Peyer's patch (tissue), 4 donors: ENCODE results near the gene MC1R. TPM values are rescaled to one million over a fixed set of nuclear protein-coding genes. Genes with fewer than 3 reads are reported as not detected.
A peak's percentile ranks its signal among the peaks of the same experiment; 100 is the strongest.

ENCODE experiments used
- DNase-seq, 3 donors: peaks; one replicate each; pipeline ENCODE4 v3.0.0-alpha.2; 2017 to 2019
- H3K27ac ChIP-seq, 4 donors: fragments of 200-600 bp; sonication (generic); one replicate each; pipeline ENCODE4 v1.5.1; 2016 to 2019
- H3K27me3 ChIP-seq, 2 donors: fragments of 200-600 bp; sonication (generic); one replicate each; pipeline ENCODE4 v1.5.1; 2019
- H3K36me3 ChIP-seq, 3 donors: fragments of 200-600 bp; sonication (generic); one replicate each; pipeline ENCODE4 v1.5.1; 2016 to 2019
- H3K4me1 ChIP-seq, 4 donors: fragments of 200-600 bp; sonication (generic); one replicate each; pipeline ENCODE4 v1.5.1; 2016 to 2019
- H3K4me3 ChIP-seq, 4 donors: fragments of 200-600 bp; sonication (generic); 1 replicate in 3 of 4; 2 replicates in 1 of 4; pipeline ENCODE4 v1.5.1; 2016 to 2019; ENCODE audit warnings: mild to moderate bottlenecking in 1 of 4
- H3K9me3 ChIP-seq, 4 donors: fragments of 200-600 bp; sonication (generic); one replicate each; pipeline ENCODE4 v1.5.1; 2016 to 2019; ENCODE audit warnings: mild to moderate bottlenecking in 1 of 4
- POLR2A ChIP-seq, 2 donors: fragments of 450-650 bp; IDR thresholded peaks; one replicate each; pipeline ENCODE4 v1.5.1; 2017; ENCODE audit warnings: antibody characterized with exemption in 2 of 2, mild to moderate bottlenecking in 2 of 2, moderate library complexity in 2 of 2
- total RNA-seq, 4 donors: library from RNA; depleted of rRNA; stranded (reverse); fragments of >200 nt; gene quantifications; one replicate each; pipeline ENCODE4 v1.1.0, GENCODE V29; 2016
- TF ChIP-seq, protein P1 (sequence below), 6 experiments: fragments of 450-650 bp in 4 of 6; fragments of 200-600 bp in 2 of 6; sonication (generic) in 1 of 6; IDR thresholded peaks; one replicate each; pipeline ENCODE4 v1.5.1; 2017 to 2019; ENCODE audit warnings: antibody characterized with exemption in 6 of 6, mild to moderate bottlenecking in 3 of 6, moderate library complexity in 1 of 6

Gene MC1R
- total RNA-seq, 4 donors from 2014 or later: 8.3 to 29.2 (median 11.2) TPM

DNA sequence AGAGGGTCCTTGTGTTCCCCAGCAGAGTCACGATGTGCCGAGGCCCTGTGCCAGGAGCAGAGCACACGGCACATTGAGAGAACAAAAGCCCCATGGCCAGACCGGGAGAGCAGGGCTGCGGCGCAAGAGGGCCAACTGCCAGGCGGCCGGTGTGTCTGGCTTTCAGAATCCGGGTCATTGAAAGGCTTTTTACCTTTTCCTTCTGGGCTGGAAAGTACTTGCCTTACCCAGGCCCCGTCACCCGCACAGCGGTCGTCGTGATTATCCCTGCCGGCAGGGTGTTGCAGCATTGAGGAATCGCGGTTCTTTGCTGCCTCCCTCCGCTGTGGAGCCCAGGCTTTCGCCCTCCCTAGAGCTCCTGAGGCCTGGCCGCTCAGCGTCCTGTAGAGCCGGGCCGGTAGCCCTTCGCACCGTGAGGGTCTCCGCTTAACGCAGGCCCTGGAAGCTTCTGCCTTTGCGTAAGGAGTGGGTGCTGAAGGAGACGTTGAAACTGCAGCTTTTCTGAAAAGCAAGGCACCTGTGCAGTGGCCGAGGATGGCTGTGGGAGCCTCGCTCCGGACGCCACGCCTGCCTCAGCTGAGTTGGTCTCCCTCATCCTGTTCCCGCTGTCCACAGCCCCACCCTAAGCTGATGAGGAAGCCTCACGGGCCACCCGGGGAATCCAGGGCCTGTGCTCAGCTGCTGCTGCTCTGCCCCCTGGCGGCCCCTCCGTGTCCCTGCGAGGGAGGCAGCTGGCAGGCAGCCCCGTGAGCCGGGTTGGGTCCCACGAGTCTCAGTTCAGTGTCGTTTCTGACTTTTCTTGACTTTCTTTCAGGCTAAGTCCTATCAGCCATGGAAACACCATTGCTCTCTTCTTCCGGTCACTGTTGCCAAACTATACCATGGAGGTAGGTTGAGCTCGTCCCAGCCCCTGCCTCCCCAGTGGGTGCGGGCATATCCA is 8.6 kb upstream of the MC1R start:
- H3K9me3 ChIP-seq: no peaks in the 10 kb centered on the region
- peak; percentile 62 to 85 (median 83) for DNase-seq
- peaks cover 0 to 56% (median 0%) of the 10 kb centered on the region in 3 donors for H3K36me3 ChIP-seq
- TF ChIP-seq POLR2A (IDR thresholded peaks at IDR 0.05): no peak
- TF ChIP-seq, protein P1, sequence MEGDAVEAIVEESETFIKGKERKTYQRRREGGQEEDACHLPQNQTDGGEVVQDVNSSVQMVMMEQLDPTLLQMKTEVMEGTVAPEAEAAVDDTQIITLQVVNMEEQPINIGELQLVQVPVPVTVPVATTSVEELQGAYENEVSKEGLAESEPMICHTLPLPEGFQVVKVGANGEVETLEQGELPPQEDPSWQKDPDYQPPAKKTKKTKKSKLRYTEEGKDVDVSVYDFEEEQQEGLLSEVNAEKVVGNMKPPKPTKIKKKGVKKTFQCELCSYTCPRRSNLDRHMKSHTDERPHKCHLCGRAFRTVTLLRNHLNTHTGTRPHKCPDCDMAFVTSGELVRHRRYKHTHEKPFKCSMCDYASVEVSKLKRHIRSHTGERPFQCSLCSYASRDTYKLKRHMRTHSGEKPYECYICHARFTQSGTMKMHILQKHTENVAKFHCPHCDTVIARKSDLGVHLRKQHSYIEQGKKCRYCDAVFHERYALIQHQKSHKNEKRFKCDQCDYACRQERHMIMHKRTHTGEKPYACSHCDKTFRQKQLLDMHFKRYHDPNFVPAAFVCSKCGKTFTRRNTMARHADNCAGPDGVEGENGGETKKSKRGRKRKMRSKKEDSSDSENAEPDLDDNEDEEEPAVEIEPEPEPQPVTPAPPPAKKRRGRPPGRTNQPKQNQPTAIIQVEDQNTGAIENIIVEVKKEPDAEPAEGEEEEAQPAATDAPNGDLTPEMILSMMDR (IDR thresholded peaks at IDR 0.05): peak; percentile 52 to 86 (median 80)
- H3K4me1 ChIP-seq: peaks cover 0 to 6% (median 0%) of the 10 kb centered on the region in 4 donors
- no peaks in the 10 kb centered on the region for H3K27me3 ChIP-seq
- peak overlapping the region in 1 of 4 donors; percentile 0 for H3K27ac ChIP-seq
- H3K4me3 ChIP-seq: no peak overlapping the region

DNA sequence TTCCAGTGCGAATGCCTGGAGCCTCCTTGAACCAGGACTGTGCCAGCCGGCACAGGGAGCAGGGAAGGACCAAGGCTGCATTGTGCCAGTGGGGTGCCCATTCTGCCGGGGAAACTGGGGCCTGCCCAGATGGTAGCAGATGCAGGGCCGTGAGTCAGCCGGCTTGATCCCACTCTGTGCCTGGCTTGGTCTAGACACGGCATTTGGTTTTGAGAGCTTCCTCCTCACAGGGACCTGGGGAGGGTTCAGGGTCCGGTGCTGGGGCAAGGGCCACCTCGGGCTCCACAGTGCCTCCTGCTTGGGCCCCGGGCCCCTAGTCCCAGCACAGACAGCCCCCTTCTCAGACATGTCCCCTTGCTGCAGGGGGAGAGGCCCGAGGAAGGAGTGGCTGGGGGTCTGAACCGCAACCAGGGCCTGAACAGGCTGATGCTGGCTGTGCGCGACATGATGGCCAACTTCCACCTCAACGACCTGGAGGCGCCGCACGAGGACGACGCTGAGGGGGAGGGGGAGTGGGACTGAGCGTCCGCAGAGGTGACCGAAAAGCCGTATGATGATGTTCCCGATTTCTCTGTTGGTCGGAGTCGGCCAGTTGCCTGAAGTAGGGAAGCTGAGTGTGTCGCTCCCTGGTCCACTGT is 7.8 kb upstream of the MC1R start:
- no peaks in the 10 kb centered on the region for H3K9me3 ChIP-seq
- no peak for DNase-seq
- no peaks in the 10 kb centered on the region for H3K27me3 ChIP-seq
- TF ChIP-seq, protein P1 (IDR thresholded peaks at IDR 0.05): no peak
- no peak for TF ChIP-seq POLR2A (IDR thresholded peaks at IDR 0.05)
- peaks cover 0 to 6% (median 0%) of the 10 kb centered on the region in 4 donors for H3K4me1 ChIP-seq
- H3K27ac ChIP-seq: no peak overlapping the region
- no peak overlapping the region for H3K4me3 ChIP-seq
- peaks cover 0 to 48% (median 0%) of the 10 kb centered on the region in 3 donors for H3K36me3 ChIP-seq

DNA sequence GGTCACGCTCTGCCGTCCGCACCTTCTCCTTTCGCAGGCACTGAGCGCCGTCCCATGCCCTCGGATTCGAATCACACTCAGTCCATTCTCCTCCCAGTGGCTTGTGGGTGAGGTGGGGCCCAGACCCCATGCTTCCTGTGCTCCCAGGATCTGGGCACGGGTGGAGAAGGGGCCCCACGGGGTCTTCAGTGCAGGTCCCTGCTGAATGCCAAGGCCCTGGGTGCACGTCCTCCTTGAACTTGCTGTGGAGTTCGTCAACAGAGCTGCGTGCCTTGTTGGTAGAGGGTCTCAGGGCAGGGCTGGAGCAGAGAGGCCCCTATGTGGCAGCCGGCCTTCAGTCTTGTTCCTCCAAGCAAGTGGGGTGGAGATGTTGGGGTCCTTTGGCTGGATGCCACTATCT is 7.3 kb upstream of the MC1R start:
- DNase-seq: no peak
- H3K27me3 ChIP-seq: no peaks in the 10 kb centered on the region
- no peaks in the 10 kb centered on the region for H3K9me3 ChIP-seq
- peaks cover 0 to 6% (median 0%) of the 10 kb centered on the region in 4 donors for H3K4me1 ChIP-seq
- TF ChIP-seq, protein P1 (IDR thresholded peaks at IDR 0.05): no peak
- no peak for TF ChIP-seq POLR2A (IDR thresholded peaks at IDR 0.05)
- peaks cover 0 to 43% (median 0%) of the 10 kb centered on the region in 3 donors for H3K36me3 ChIP-seq
- no peak overlapping the region for H3K4me3 ChIP-seq
- H3K27ac ChIP-seq: no peak overlapping the region

DNA sequence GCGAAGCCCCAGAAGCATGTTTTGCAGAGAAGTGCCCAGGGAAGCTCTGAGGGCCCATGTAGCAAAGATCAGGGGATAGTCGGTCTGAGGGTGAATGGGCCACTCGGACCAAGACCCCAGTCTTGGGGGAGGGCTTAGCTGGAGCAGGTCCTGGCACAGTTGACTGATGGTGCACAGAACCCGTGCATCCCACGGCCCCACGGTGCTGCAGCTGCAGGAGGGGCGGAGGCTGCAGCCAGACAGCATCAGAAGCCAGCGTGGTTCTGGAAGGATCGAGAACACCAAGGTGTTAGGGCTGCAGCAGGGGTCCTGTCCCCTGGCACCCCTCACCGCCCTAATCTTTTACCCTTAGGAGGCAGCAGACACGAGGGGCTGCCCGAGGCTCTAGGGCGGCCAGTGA is 6.5 kb upstream of the MC1R start:
- Histone ChIP-seq H3K27ac (no peak overlapping the region), H3K4me3 (no peak overlapping the region), H3K4me1 (peaks cover 0 to 6% (median under 1%) of the 10 kb centered on the region in 4 donors), H3K9me3 (no peaks in the 10 kb centered on the region), H3K36me3 (peaks cover 0 to 35% (median 0%) of the 10 kb centered on the region in 3 donors), H3K27me3 (no peaks in the 10 kb centered on the region)
- no peak for DNase-seq
- TF ChIP-seq POLR2A (IDR thresholded peaks at IDR 0.05): no peak
- TF ChIP-seq, protein P1 (IDR thresholded peaks at IDR 0.05): no peak

DNA sequence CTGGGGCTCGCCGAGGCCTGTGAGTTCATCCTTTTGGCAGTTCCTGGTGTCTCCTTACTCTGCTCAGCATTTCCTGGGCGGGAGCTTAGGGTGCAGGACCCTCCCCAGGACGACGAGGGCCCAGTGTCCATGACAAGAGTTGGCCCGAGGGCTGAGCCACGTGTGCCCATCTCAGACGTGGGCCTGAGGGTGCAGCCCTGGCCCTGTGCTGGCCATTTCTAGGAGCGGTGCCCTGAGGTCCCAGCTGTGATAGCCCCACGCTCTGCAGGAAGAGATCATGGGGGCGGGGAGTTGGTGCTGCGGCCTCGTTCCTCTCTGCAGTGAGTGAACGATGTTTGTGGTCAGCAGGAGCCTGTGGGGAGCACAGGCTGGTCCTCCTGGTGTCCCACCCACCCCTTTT is 6.0 kb upstream of the MC1R start:
- H3K27ac ChIP-seq: no peak overlapping the region
- DNase-seq: no peak
- peaks cover 0 to 33% (median 0%) of the 10 kb centered on the region in 3 donors for H3K36me3 ChIP-seq
- TF ChIP-seq, protein P1 (IDR thresholded peaks at IDR 0.05): no peak
- no peak for TF ChIP-seq POLR2A (IDR thresholded peaks at IDR 0.05)
- peaks cover 4 to 10% (median 5%) of the 10 kb centered on the region in 4 donors for H3K4me1 ChIP-seq
- H3K27me3 ChIP-seq: no peaks in the 10 kb centered on the region
- H3K9me3 ChIP-seq: no peaks in the 10 kb centered on the region
- H3K4me3 ChIP-seq: no peak overlapping the region
